Tibial artery (tissue), 4 donors: ENCODE data around the gene SGCA.

Source experiments
- DNase-seq, 2 donors: peaks; one replicate each; pipeline ENCODE4 v3.0.0-alpha.2; 2019
- H3K27ac ChIP-seq, 2 donors: fragments of 200-600 bp; sonication (generic) in 1 of 2; 1 replicate in 1 of 2; 2 replicates in 1 of 2; pipeline ENCODE4 v1.5.1; 2018 to 2019; ENCODE audit warnings: mild to moderate bottlenecking in 1 of 2
- H3K27me3 ChIP-seq, 2 donors: fragments of 200-600 bp; sonication (generic) in 1 of 2; one replicate each; pipeline versions ENCODE4 v1.5.1 to v1.6.0; 2016 to 2019
- H3K36me3 ChIP-seq, 3 donors: fragments of 200-600 bp; sonication (generic) in 2 of 3; one replicate each; pipeline ENCODE4 v1.5.1; 2016 to 2019; ENCODE audit warnings: mild to moderate bottlenecking in 2 of 3
- H3K4me1 ChIP-seq, 4 donors: fragments of 200-600 bp; sonication (generic) in 2 of 4; 1 replicate in 3 of 4; 2 replicates in 1 of 4; pipeline ENCODE4 v1.5.1; 2016 to 2019
- H3K4me3 ChIP-seq, 2 donors: fragments of 200-600 bp; sonication (generic) in 1 of 2; 1 replicate in 1 of 2; 2 replicates in 1 of 2; pipeline ENCODE4 v1.5.1; 2018 to 2019; ENCODE audit warnings: mild to moderate bottlenecking in 2 of 2
- H3K9me3 ChIP-seq, 3 donors: fragments of 200-600 bp; sonication (generic) in 1 of 3; one replicate each; pipeline ENCODE4 v1.5.1; 2016 to 2019
- CTCF ChIP-seq, 2 experiments: fragments of 200-600 bp in 1 of 2; fragments of 450-650 bp in 1 of 2; IDR thresholded peaks; one replicate each; pipeline ENCODE4 v1.5.1; 2017 to 2019; ENCODE audit warnings: antibody characterized with exemption in 2 of 2, mild to moderate bottlenecking in 1 of 2, moderate library complexity in 1 of 2
- intact Hi-C: fragments of 100-400 bp; cut with DNase I; formaldehyde crosslinking; loops from one replicate; pipeline ENCODE4 v1.15.0; 2023; ENCODE audit warnings: low total_unique reads

SGCA gene

GRCh38 chr17:50167371-50167770 is 1.6 kb downstream of the SGCA start:
- DNase-seq: no peak
- Histone ChIP-seq H3K27me3 (no peaks in the 10 kb centered on the region), H3K4me3 (peak overlapping the region; percentile 52 to 60), H3K9me3 (no peaks in the 10 kb centered on the region), H3K27ac (peak overlapping the region; percentile 98 to 99), H3K36me3 (peaks cover 5 to 14% (median 7%) of the 10 kb centered on the region in 3 donors), H3K4me1 (peaks cover 0 to 60% (median 47%) of the 10 kb centered on the region in 4 donors)
- no peak for TF ChIP-seq CTCF (IDR thresholded peaks at IDR 0.05)
- intact Hi-C loops: loop anchor here (10.0 kb wide), 1 partner anchor 53 kb away; no protein-coding TSS in a partner anchor

GRCh38 chr17:50168319-50168718 is 2.5 kb downstream of the SGCA start:
- no peak for DNase-seq
- peaks cover 0 to 67% (median 53%) of the 10 kb centered on the region in 4 donors for H3K4me1 ChIP-seq
- peak overlapping the region; percentile 98 to 99 for H3K27ac ChIP-seq
- intact Hi-C loops: loop anchor here (10.0 kb wide), 1 partner anchor 54 kb away; no protein-coding TSS in a partner anchor
- no peaks in the 10 kb centered on the region for H3K27me3 ChIP-seq
- H3K9me3 ChIP-seq: no peaks in the 10 kb centered on the region
- TF ChIP-seq CTCF (IDR thresholded peaks at IDR 0.05): no peak
- H3K36me3 ChIP-seq: peaks cover 5 to 14% (median 7%) of the 10 kb centered on the region in 3 donors
- H3K4me3 ChIP-seq: peak overlapping the region; percentile 52 to 60

- intact Hi-C loops: loop anchor here (10.0 kb wide), 1 partner anchor 54 kb away; no protein-coding TSS in a partner anchor
- peaks cover 0 to 68% (median 55%) of the 10 kb centered on the region in 4 donors for H3K4me1 ChIP-seq
- no peak for DNase-seq
- no peaks in the 10 kb centered on the region for H3K9me3 ChIP-seq
- peak overlapping the region; percentile 98 to 99 for H3K27ac ChIP-seq
- no peak overlapping the region for H3K4me3 ChIP-seq
- H3K27me3 ChIP-seq: no peaks in the 10 kb centered on the region
- H3K36me3 ChIP-seq: peaks cover 5 to 14% (median 7%) of the 10 kb centered on the region in 3 donors
- TF ChIP-seq CTCF (IDR thresholded peaks at IDR 0.05): peak; percentile 66 to 96
Measured at GRCh38 chr17:50169121-50169764, 3.4 kb downstream of the SGCA start.

- TF ChIP-seq CTCF (IDR thresholded peaks at IDR 0.05): no peak
- no peaks in the 10 kb centered on the region for H3K9me3 ChIP-seq
- peaks cover 5 to 14% (median 7%) of the 10 kb centered on the region in 3 donors for H3K36me3 ChIP-seq
- no peak for DNase-seq
- H3K27ac ChIP-seq: peak overlapping the region; percentile 98 to 99
- H3K4me3 ChIP-seq: no peak overlapping the region
- intact Hi-C loops: loop anchor here (10.0 kb wide), 1 partner anchor 55 kb away; no protein-coding TSS in a partner anchor
- H3K27me3 ChIP-seq: no peaks in the 10 kb centered on the region
- peaks cover 0 to 61% (median 54%) of the 10 kb centered on the region in 4 donors for H3K4me1 ChIP-seq
Measured at GRCh38 chr17:50169881-50170459, 4.2 kb downstream of the SGCA start.

GRCh38 chr17:50170662-50171370 is 5.0 kb downstream of the SGCA start:
- H3K27me3 ChIP-seq: no peaks in the 10 kb centered on the region
- H3K36me3 ChIP-seq: peaks cover 5 to 17% (median 7%) of the 10 kb centered on the region in 3 donors
- H3K9me3 ChIP-seq: no peaks in the 10 kb centered on the region
- H3K4me3 ChIP-seq: no peak overlapping the region
- H3K27ac ChIP-seq: peak overlapping the region; percentile 98 to 99
- intact Hi-C loops: no loop called here
- peaks cover 0 to 61% (median 53%) of the 10 kb centered on the region in 4 donors for H3K4me1 ChIP-seq
- DNase-seq: no peak
- no peak for TF ChIP-seq CTCF (IDR thresholded peaks at IDR 0.05)
